IMR-90 (cell line): ENCODE results near the gene RNPEPL1. TPM values are rescaled to one million over a fixed set of nuclear protein-coding genes. Genes with fewer than 3 reads are reported as not detected.

Experiments
- ATAC-seq: fragments of 200-7000 bp; cut with Tn5 transposase; 2 replicates; pipeline ENCODE4 v1.9.1; 2020; ENCODE audit warnings: low read depth, mild to moderate bottlenecking, moderate library complexity
- BruUV-seq: library from RNA; stranded (reverse); fragments of 400-500 nt; replicated peaks from 2 replicates; lab custom pipeline; 2021; lab: Mats Ljungman, UMichigan
- CTCF ChIA-PET: fragments of 300-600 bp; formaldehyde crosslinking; extraction: SDS; loops from one replicate; lab custom pipeline; 2021; ENCODE audit warnings: antibody characterized with exemption; lab: Yijun Ruan, JAX
- POLR2A ChIA-PET: fragments of 300-600 bp; sonication (Branson Sonifier 250); formaldehyde crosslinking; loops from one replicate; lab custom pipeline; 2022; ENCODE audit warnings: antibody characterized with exemption; ENCODE audit not compliant: unreplicated experiment; lab: Charles Lee
- DNase-seq: peaks from one replicate; pipeline ENCODE4 v3.0.0; 2013
- H2AFZ ChIP-seq: replicated peaks from 2 replicates; pipeline ENCODE3; 2013; ENCODE audit warnings: low read length, mild to moderate bottlenecking; ENCODE audit not compliant: poor library complexity
- H2AK5ac ChIP-seq: 2 replicates; pipeline ENCODE4 v1.6.1; 2013; ENCODE audit warnings: low read depth, low read length, inconsistent platforms
- H2AK9ac ChIP-seq: replicated peaks from 2 replicates; pipeline ENCODE3; 2013; ENCODE audit warnings: mild to moderate bottlenecking, low read depth, low read length, moderate library complexity; ENCODE audit not compliant: poor library complexity
- H2BK120ac ChIP-seq: 2 replicates; pipeline ENCODE4 v1.6.1; 2013; ENCODE audit warnings: low read depth, low read length, inconsistent platforms
- H2BK15ac ChIP-seq: 3 replicates; pipeline ENCODE4 v1.6.1; 2013; ENCODE audit warnings: low read depth, low read length, inconsistent platforms
- H2BK20ac ChIP-seq: 2 replicates; pipeline ENCODE4 v1.6.1; 2013; ENCODE audit warnings: low read depth, mild to moderate bottlenecking, inconsistent platforms, low read length, moderate library complexity
- H2BK5ac ChIP-seq: 2 replicates; pipeline ENCODE4 v1.6.1; 2013; ENCODE audit warnings: mild to moderate bottlenecking, low read depth, low read length, inconsistent platforms; ENCODE audit not compliant: poor library complexity, severe bottlenecking
- H3K14ac ChIP-seq: replicated peaks from 2 replicates; pipeline ENCODE4 v1.6.1; 2013; ENCODE audit warnings: low read depth, low read length, inconsistent platforms
- H3K18ac ChIP-seq: 2 replicates; pipeline ENCODE4 v1.6.1; 2013; ENCODE audit warnings: low read depth, low read length, control low read depth
- H3K23ac ChIP-seq: 2 replicates; pipeline ENCODE4 v1.6.1; 2013; ENCODE audit warnings: low read depth, low read length, inconsistent platforms
- H3K27ac ChIP-seq: 2 replicates; pipeline ENCODE4 v1.5.1; 2013; ENCODE audit warnings: mild to moderate bottlenecking, control low read depth, low read length; ENCODE audit not compliant: insufficient read depth
- H3K27me3 ChIP-seq: 2 replicates; pipeline ENCODE4 v1.6.1; 2013; ENCODE audit warnings: low read length; ENCODE audit not compliant: control insufficient read depth, insufficient read depth
- H3K36me3 ChIP-seq: 2 replicates; pipeline ENCODE4 v1.6.1; 2013; ENCODE audit warnings: low read length, mixed read lengths; ENCODE audit not compliant: control insufficient read depth, insufficient read depth
- H3K4ac ChIP-seq: 2 replicates; pipeline ENCODE4 v1.6.1; 2013; ENCODE audit warnings: low read depth, low read length, inconsistent platforms
- H3K4me1 ChIP-seq: 2 replicates; pipeline ENCODE4 v1.6.1; 2013; ENCODE audit warnings: low read length, mixed read lengths; ENCODE audit not compliant: control insufficient read depth, insufficient read depth
- H3K4me2 ChIP-seq: 2 replicates; pipeline ENCODE4 v1.6.1; 2013; ENCODE audit warnings: low read depth, mild to moderate bottlenecking, control low read depth, low read length, moderate library complexity
- H3K4me3 ChIP-seq: 2 replicates; pipeline ENCODE4 v1.5.1; 2013; ENCODE audit warnings: low read depth, mild to moderate bottlenecking, control low read depth, low read length, moderate library complexity; ENCODE audit not compliant: insufficient read depth
- H3K56ac ChIP-seq: 2 replicates; pipeline ENCODE4 v1.6.1; 2013; ENCODE audit warnings: low read length, inconsistent platforms; ENCODE audit not compliant: insufficient read depth; ENCODE audit errors: extremely low read depth
- H3K79me1 ChIP-seq, 2 experiments: 2 replicates each; pipeline ENCODE4 v1.6.1; 2013; ENCODE audit warnings: low read length in 2 of 2, inconsistent platforms in 1 of 2, low read depth in 1 of 2
- H3K9ac ChIP-seq: 2 replicates; pipeline ENCODE4 v1.6.1; 2013; ENCODE audit warnings: low read depth, low read length, control low read depth
- H3K9me1 ChIP-seq: 2 replicates; pipeline ENCODE4 v1.6.1; 2013; ENCODE audit warnings: low read length, inconsistent platforms; ENCODE audit not compliant: insufficient read depth
- H3K9me3 ChIP-seq: 2 replicates; pipeline ENCODE4 v1.6.1; 2013; ENCODE audit warnings: low read length; ENCODE audit not compliant: control insufficient read depth, insufficient read depth
- H4K20me1 ChIP-seq: 2 replicates; pipeline ENCODE4 v1.6.1; 2013; ENCODE audit warnings: low read length, inconsistent platforms; ENCODE audit not compliant: insufficient read depth
- H4K5ac ChIP-seq: 2 replicates; pipeline ENCODE4 v1.6.1; 2013; ENCODE audit warnings: mild to moderate bottlenecking, low read depth, low read length, control low read depth
- H4K8ac ChIP-seq, 2 experiments: 2 replicates each; pipeline ENCODE4 v1.6.1; 2013; ENCODE audit warnings: low read depth in 2 of 2, low read length in 2 of 2, control low read depth in 1 of 2, inconsistent platforms in 1 of 2
- H4K91ac ChIP-seq: 2 replicates; pipeline ENCODE4 v1.6.1; 2013; ENCODE audit warnings: low read depth, low read length, inconsistent platforms; ENCODE audit not compliant: insufficient read depth
- POLR2A ChIP-seq: IDR thresholded peaks from 2 replicates; pipeline ENCODE4 v1.6.1; 2012; ENCODE audit warnings: mild to moderate bottlenecking, low read depth, low read length
- SMC3 ChIP-seq: fragments of 150-350 bp; IDR thresholded peaks from 2 replicates; pipeline ENCODE4 v1.6.1; 2016; ENCODE audit warnings: low read depth, mild to moderate bottlenecking, antibody characterized with exemption, low read length, moderate library complexity
- WGBS, 2 experiments: methylation state at CpG; one replicate each; pipeline versions ENCODE4 v1.1.5 to v1.1.7; 2013; ENCODE audit warnings: missing lambda C conversion rate in 2 of 2; ENCODE audit not compliant: insufficient read length in 1 of 2; ENCODE audit errors: extremely low coverage in 2 of 2; 5-methylcytosine and 5-hydroxymethylcytosine counted together
- dilution Hi-C: fragments of 300-500 bp; cut with HindIII; formaldehyde crosslinking; loops from one replicate; pipeline ENCODE4 v1.14.3; 2018; ENCODE audit warnings: low sequenced_read_pairs; ENCODE audit not compliant: unreplicated experiment
- in situ Hi-C: fragments of 300-500 bp; cut with MboI; formaldehyde crosslinking; loops from 3 replicates; pipeline ENCODE4 v1.14.3; 2019; ENCODE audit warnings: low sequenced_read_pairs, inconsistent platforms, mixed read lengths
- intact Hi-C: fragments of 100-400 bp; cut with micrococcal nuclease; formaldehyde crosslinking; loops from 2 replicates; pipeline ENCODE4 v1.10.0; 2022
- polyA plus RNA-seq, 3 experiments: library from polyadenylated mRNA; depleted of rRNA; stranded (reverse); fragments of >200 nt; gene quantifications; 2 replicates each; pipeline ENCODE4 v1.2.3, GENCODE V29; 2012; ENCODE audit warnings: low replicate concordance in 1 of 3
- total RNA-seq: library from RNA; depleted of rRNA; stranded (reverse); fragments of >200 nt; gene quantifications from 2 replicates; pipeline ENCODE4 v1.2.3, GENCODE V29; 2012

RNPEPL1 gene
- total and polyA plus RNA-seq, 2 of the 4 experiments (the other 2 are of a cell fraction): 3.8 to 18.7 TPM

- H3K4me1 ChIP-seq: no peaks in the 10 kb centered on the region
- no peak overlapping the region for H2BK120ac ChIP-seq
- no peak overlapping the region for H3K56ac ChIP-seq
- no TSS peak for BruUV-seq
- no peak overlapping the region for H2AK9ac ChIP-seq
- no peaks in the 10 kb centered on the region; the same call in 1 of the 2 replicates for H3K9me1 ChIP-seq
- H2BK5ac ChIP-seq: no peak overlapping the region
- intact Hi-C loops (no loop called here), dilution Hi-C loops (no loop called here), in situ Hi-C loops (no loop called here)
- no peak overlapping the region for H3K23ac ChIP-seq
- no peak overlapping the region for H3K27ac ChIP-seq
- H4K5ac ChIP-seq: no peak overlapping the region
- H2BK15ac ChIP-seq: no peak overlapping the region
- DNase-seq (no peak), ATAC-seq (no peak)
- H3K36me3 ChIP-seq: peaks cover 5% of the 10 kb centered on the region
- H3K9me3 ChIP-seq: no peaks in the 10 kb centered on the region
- H3K9ac ChIP-seq: no peak overlapping the region
- POLR2A ChIA-PET: no interaction called here
- no peaks in the 10 kb centered on the region for H4K20me1 ChIP-seq
- no peaks in the 10 kb centered on the region for H3K79me1 ChIP-seq
- H2BK20ac ChIP-seq: no peak overlapping the region
- WGBS, 2 experiments: 93% methylated on average over 6 of the region's 19 CpGs; no CpG with 5 or more reads in 1 of the 2 experiments
- H4K8ac ChIP-seq: no peak overlapping the region
- no peak overlapping the region for H2AK5ac ChIP-seq
- no peaks in the 10 kb centered on the region for H3K27me3 ChIP-seq
- CTCF ChIA-PET: interaction anchor here (1.1 kb wide), 1 partner anchor 19 kb away, joined by 4 read pairs; the partner anchor contains the start of gene CAPN10
- H3K4me3 ChIP-seq: no peak overlapping the region
- no peak overlapping the region for H2AFZ ChIP-seq
- no peak overlapping the region for H3K14ac ChIP-seq
- H3K4ac ChIP-seq: no peak overlapping the region
- H4K91ac ChIP-seq: no peak overlapping the region
- no peak overlapping the region for H3K18ac ChIP-seq
- TF ChIP-seq SMC3 (no peak), POLR2A (no peak)
- no peak overlapping the region for H3K4me2 ChIP-seq
These were observed 36.8 kb downstream of the RNPEPL1 start for GRCh38 chr2:240604939-240605716.
